Measurements from ENCODE around the gene TNNI2. TPM values are rescaled to one million over a fixed set of nuclear protein-coding genes. Genes with fewer than 3 reads are reported as not detected.
"Not testable (repeated sequence)": the region's sequence is repeated elsewhere in the genome, so short reads cannot be mapped to it uniquely, and the experiment has no call there.

TNNI2 gene
- total RNA-seq, 1 donor from 2014 or later: 0.27 TPM

DNA sequence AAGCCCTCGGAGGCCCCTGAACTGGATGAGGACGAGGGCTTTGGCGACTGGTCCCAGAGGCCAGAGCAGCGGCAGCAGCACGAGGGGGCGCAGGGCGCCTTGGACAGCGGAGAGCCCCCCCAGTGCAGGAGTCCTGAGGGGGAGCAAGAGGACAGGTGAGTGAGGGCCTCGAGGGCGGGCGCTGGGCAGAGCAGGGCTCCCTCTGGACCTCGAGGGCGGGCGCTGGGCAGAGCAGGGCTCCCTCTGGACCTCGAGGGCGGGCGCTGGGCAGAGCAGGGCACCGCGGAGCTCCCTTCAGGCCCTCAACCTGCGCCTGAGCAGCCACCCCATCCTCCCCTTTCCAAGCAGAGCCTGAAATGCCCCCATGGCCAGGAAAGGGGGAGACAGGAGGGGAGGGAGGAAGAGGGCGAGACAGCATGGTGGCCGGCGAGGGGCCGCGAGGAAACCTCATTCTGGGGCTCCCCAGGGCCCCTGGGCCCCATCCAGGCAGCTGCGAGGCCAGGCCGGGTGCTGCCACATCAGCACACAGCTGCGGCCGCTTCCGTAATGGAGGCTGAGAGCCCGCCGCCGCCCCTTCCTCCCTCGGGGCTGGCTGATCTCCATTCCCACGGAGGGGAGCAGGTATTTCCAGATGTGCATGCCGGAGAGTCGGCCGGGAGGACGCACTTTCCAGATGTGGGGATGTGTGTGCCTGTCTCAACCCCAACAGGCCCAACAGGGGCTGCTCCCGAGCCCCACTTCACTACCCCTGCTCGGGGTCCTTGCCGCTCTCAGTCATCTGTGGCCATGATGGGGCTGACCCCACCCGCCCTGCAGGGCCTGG, 42.9 kb downstream of the TNNI2 start:
- intact Hi-C loops (cut with micrococcal nuclease): loop anchor here (5.0 to 10.0 kb wide), 2 partner anchors 36 to 47 kb away; partner anchors contain the start of genes SYT8, TNNI2 and TNNT3

GRCh38 chr11:1882265-1883238, 43.8 kb downstream of the TNNI2 start:
- Mint-ChIP-seq H3K9me3 (no peaks in the 10 kb centered on the region), H3K4me1 (ENCODE audit: low read depth) (peaks cover 7% of the 10 kb centered on the region), H3K27me3 (ENCODE audit: low read depth) (no peaks in the 10 kb centered on the region), H3K27ac (no peak overlapping the region), H3K36me3 (ENCODE audit: low read depth) (peaks cover under 1% of the 10 kb centered on the region), H3K4me3 (ENCODE audit: low read depth) (no peak overlapping the region)
- intact Hi-C loops (cut with micrococcal nuclease): loop anchor here (5.0 to 10.0 kb wide), 2 partner anchors 35 to 48 kb away; partner anchors contain the start of genes SYT8, TNNI2 and TNNT3
- peak; percentile 66 for DNase-seq (ENCODE audit: low spot score)

More for the DNA sequence above, 42.9 kb downstream of the TNNI2 start:
- no peak overlapping the region for H3K4me3 Mint-ChIP-seq (ENCODE audit: low read depth)
- no peaks in the 10 kb centered on the region for H3K9me3 Mint-ChIP-seq
- no peaks in the 10 kb centered on the region for H3K27me3 Mint-ChIP-seq (ENCODE audit: low read depth)
- peaks cover 6% of the 10 kb centered on the region for H3K4me1 Mint-ChIP-seq (ENCODE audit: low read depth)
- no peak for DNase-seq (ENCODE audit: low spot score)
- H3K36me3 Mint-ChIP-seq (ENCODE audit: low read depth): no peaks in the 10 kb centered on the region
- no peak overlapping the region for H3K27ac Mint-ChIP-seq

DNA sequence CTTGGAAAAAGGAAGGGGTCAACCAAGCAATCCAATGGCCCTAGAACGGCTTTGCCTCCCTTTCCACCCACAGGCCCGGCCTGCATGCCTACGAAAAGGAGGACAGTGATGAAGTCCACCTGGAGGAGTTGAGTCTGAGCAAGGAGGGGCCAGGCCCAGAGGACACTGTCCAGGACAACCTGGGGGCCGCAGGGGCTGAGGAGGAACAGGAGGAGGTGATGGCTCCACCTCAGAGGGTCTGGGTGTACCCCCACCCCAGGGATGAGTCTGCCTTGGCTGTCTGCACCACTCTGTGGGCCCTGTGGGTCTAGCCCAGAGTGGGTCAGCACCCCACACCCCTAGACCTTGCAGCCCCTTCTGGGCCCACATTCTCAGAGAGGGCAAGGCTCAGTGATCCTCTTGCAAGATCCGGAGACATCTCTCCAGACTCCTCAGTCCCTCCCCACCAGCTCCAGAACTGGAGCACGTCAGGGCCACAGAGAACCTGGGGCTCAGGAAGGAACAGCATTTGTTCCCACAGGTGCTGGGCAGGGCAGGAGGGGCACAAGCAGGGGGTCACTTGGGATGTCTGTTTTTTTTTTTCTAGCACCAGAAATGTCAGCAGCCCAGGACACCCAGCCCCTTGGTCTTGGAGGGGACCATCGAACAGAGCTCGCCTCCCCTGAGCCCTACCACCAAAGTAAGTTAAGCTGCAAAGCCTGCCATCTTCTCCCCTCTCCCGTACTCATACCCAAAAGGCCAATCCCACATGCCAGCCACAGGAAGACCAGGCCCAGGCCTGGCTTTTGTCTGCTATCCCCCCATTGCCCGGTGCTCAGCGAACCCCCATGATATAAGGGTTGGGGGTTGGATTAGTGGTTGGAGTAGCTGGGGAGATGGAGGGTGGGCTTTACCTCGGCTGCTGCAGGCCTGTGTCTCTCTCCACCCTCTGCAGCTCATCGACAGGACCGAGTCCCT, 44.8 kb downstream of the TNNI2 start:
- H3K27ac Mint-ChIP-seq: no peak overlapping the region
- no peak for DNase-seq (ENCODE audit: low spot score)
- no peaks in the 10 kb centered on the region for H3K9me3 Mint-ChIP-seq

DNA sequence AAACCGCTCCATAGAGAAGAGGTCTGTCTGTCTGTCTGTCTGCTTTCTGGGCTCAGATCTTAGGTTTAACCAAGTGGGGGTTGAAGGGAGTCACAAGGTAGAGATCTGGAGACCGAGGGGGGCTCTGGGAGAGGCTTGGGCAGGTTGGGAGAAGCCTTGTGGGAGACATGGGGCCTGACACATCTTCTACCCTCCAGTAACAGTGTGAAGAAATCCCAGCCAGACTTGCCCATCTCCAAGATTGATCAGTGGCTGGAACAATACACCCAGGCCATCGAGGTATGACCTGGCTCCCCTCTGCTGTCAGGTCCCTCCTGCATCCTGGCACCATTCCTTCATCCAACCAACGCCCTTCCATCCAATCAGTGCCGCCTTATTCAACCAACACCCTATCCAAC, 45.5 kb downstream of the TNNI2 start:
- DNase-seq (ENCODE audit: low spot score): no peak
- Mint-ChIP-seq H3K36me3 (ENCODE audit: low read depth) (peaks cover 15% of the 10 kb centered on the region), H3K27ac (no peak overlapping the region), H3K27me3 (ENCODE audit: low read depth) (no peaks in the 10 kb centered on the region), H3K4me1 (ENCODE audit: low read depth) (peaks cover 19% of the 10 kb centered on the region), H3K9me3 (no peaks in the 10 kb centered on the region), H3K4me3 (ENCODE audit: low read depth) (no peak overlapping the region)
- intact Hi-C loops (cut with micrococcal nuclease): loop anchor here (5.0 to 10.0 kb wide), 2 partner anchors 33 to 50 kb away; partner anchors contain the start of genes SYT8, TNNI2 and TNNT3

More for the DNA sequence above, 44.8 kb downstream of the TNNI2 start:
- intact Hi-C loops (cut with micrococcal nuclease): loop anchor here (5.0 to 10.0 kb wide), 2 partner anchors 34 to 49 kb away; partner anchors contain the start of genes SYT8, TNNI2 and TNNT3
- Mint-ChIP-seq H3K4me1 (ENCODE audit: low read depth) (peaks cover 14% of the 10 kb centered on the region), H3K4me3 (ENCODE audit: low read depth) (no peak overlapping the region), H3K27me3 (ENCODE audit: low read depth) (no peaks in the 10 kb centered on the region), H3K36me3 (ENCODE audit: low read depth) (peaks cover 10% of the 10 kb centered on the region)

DNA sequence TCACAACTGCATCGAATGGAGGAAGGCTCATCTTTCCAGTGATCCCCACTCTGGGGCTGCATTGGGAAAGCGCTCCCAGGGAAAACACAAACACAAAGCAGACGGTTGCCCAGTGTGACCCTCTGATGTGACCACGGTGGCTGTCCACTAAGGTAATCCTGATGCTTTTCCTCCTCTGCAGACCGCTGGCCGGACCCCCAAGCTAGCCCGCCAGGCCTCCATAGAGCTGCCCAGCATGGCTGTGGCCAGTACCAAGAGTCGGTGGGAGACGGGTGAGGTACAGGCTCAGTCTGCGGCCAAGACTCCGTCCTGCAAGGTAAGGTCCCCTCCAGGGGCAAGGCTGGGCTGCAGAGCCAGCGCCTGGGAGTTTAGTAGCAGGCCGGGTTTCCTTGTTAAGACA, 47.8 kb downstream of the TNNI2 start:
- Mint-ChIP-seq H3K36me3 (ENCODE audit: low read depth) (peaks cover 19% of the 10 kb centered on the region), H3K4me1 (ENCODE audit: low read depth) (peaks cover 12% of the 10 kb centered on the region)
- intact Hi-C loops (cut with micrococcal nuclease): loop anchor here (10.0 kb wide), 1 partner anchor 52 kb away; the partner anchor contains the start of genes SYT8 and TNNI2

GRCh38 chr11:1887451-1888346, 48.9 kb downstream of the TNNI2 start:
- DNase-seq (ENCODE audit: low spot score): no peak
- Mint-ChIP-seq H3K36me3 (ENCODE audit: low read depth) (peaks cover 28% of the 10 kb centered on the region), H3K4me3 (ENCODE audit: low read depth) (no peak overlapping the region), H3K9me3 (no peaks in the 10 kb centered on the region), H3K27me3 (ENCODE audit: low read depth) (no peaks in the 10 kb centered on the region), H3K4me1 (ENCODE audit: low read depth) (peaks cover 14% of the 10 kb centered on the region), H3K27ac (peak overlapping the region; percentile 67)
- intact Hi-C loops (cut with micrococcal nuclease): loop anchor here (10.0 kb wide), 1 partner anchor 53 kb away; the partner anchor contains the start of genes SYT8 and TNNI2

More for the DNA sequence above, 47.8 kb downstream of the TNNI2 start:
- not testable (repeated sequence) for H3K9me3 Mint-ChIP-seq; DNase-seq (ENCODE audit: low spot score); H3K27ac Mint-ChIP-seq; H3K4me3 Mint-ChIP-seq (ENCODE audit: low read depth); H3K27me3 Mint-ChIP-seq (ENCODE audit: low read depth)

DNA sequence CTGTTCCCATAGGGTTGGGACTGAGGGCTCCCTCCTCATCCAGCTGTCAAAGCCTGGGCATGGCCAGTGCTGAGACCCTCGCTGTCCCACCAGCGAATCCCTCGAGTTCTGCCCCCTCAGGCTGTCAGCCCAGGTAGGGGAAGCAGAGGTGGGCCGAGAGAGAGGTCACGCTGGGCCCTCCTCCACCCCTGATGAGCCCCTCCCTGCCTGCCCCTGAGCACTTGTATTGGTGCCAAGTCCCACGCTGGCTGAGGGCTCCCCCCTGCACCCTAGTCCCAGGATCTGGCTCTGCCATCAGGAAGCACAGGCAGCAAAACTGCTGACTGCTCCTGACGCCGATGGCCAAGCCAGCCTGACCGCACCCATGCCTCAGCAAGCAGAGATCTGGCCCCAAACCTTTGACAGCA, 49.6 kb downstream of the TNNI2 start:
- Mint-ChIP-seq H3K27me3 (ENCODE audit: low read depth) (no peaks in the 10 kb centered on the region), H3K9me3 (no peaks in the 10 kb centered on the region), H3K27ac (peak overlapping the region; percentile 67), H3K4me1 (ENCODE audit: low read depth) (peaks cover 15% of the 10 kb centered on the region), H3K36me3 (ENCODE audit: low read depth) (peaks cover 32% of the 10 kb centered on the region), H3K4me3 (ENCODE audit: low read depth) (peak overlapping the region; percentile 49)
- intact Hi-C loops (cut with micrococcal nuclease): loop anchor here (10.0 kb wide), 1 partner anchor 54 kb away; the partner anchor contains the start of genes SYT8 and TNNI2
- no peak for DNase-seq (ENCODE audit: low spot score)

- H3K4me1 Mint-ChIP-seq (ENCODE audit: low read depth): peaks cover 17% of the 10 kb centered on the region
- no peaks in the 10 kb centered on the region for H3K9me3 Mint-ChIP-seq
- peak overlapping the region; percentile 49 for H3K4me3 Mint-ChIP-seq (ENCODE audit: low read depth)
- intact Hi-C loops (cut with micrococcal nuclease): loop anchor here (1.0 to 10.0 kb wide), 2 partner anchors 36 to 54 kb away; partner anchors contain the start of genes LSP1, SYT8 and TNNI2
- H3K36me3 Mint-ChIP-seq (ENCODE audit: low read depth): peaks cover 37% of the 10 kb centered on the region
- DNase-seq (ENCODE audit: low spot score): no peak
- H3K27me3 Mint-ChIP-seq (ENCODE audit: low read depth): no peaks in the 10 kb centered on the region
- H3K27ac Mint-ChIP-seq: peak overlapping the region; percentile 67
These were observed 50.0 kb downstream of the TNNI2 start for GRCh38 chr11:1888811-1889210.

- H3K27me3 Mint-ChIP-seq (ENCODE audit: low read depth): no peaks in the 10 kb centered on the region
- DNase-seq (ENCODE audit: low spot score): peak; percentile 76
- no peaks in the 10 kb centered on the region for H3K9me3 Mint-ChIP-seq
- peaks cover 17% of the 10 kb centered on the region for H3K4me1 Mint-ChIP-seq (ENCODE audit: low read depth)
- intact Hi-C loops (cut with micrococcal nuclease): loop anchor here (1.0 to 10.0 kb wide), 2 partner anchors 36 to 55 kb away; partner anchors contain the start of genes LSP1, SYT8 and TNNI2
- peaks cover 37% of the 10 kb centered on the region for H3K36me3 Mint-ChIP-seq (ENCODE audit: low read depth)
- peak overlapping the region; percentile 60 for H3K4me3 Mint-ChIP-seq (ENCODE audit: low read depth)
- peak overlapping the region; percentile 67 for H3K27ac Mint-ChIP-seq
These were observed 50.6 kb downstream of the TNNI2 start for GRCh38 chr11:1889224-1889930.

Data from activated T-helper 2 cell treated with anti-CD3 and anti-CD28 coated beads, Interferon-gamma antibody, Interleukin-2, Interleukin-4, amounts not matched to agents 10 μg/mL and 5 μg/mL and 100 μg/mL, durations not matched to agents 14 hours and 24 hours and 36 hours (primary cell).